H1 (cell line): ENCODE measurements around the gene SELENOV. TPM values are rescaled to one million over a fixed set of nuclear protein-coding genes. Genes with fewer than 3 reads are reported as not detected.

ENCODE experiments used
- CTCF ChIA-PET: fragments of 300-600 bp; sonication (Branson Sonifier 250); formaldehyde crosslinking; loops from one replicate; lab custom pipeline; 2021; ENCODE audit not compliant: partially characterized antibody; lab: Charles Lee
- POLR2A ChIA-PET: fragments of 300-600 bp; sonication (Branson Sonifier 250); formaldehyde crosslinking; loops from one replicate; lab custom pipeline; 2021; ENCODE audit warnings: inconsistent platforms; ENCODE audit not compliant: partially characterized antibody; lab: Charles Lee
- DNase-seq, 2 experiments: peaks; one replicate each; pipeline versions ENCODE4 v3.0.0 to v3.0.0-alpha.2; 2010 to 2022; ENCODE audit warnings: low spot score in 2 of 2, low read depth in 1 of 2, mixed read lengths in 1 of 2
- FAIRE-seq: peaks from 2 replicates; lab custom pipeline; 2011; peaks lifted over from hg19 to GRCh38; lab: Jason Lieb, UNC
- H2AFZ ChIP-seq: 2 replicates; pipeline ENCODE4 v1.8.1; 2012; ENCODE audit warnings: low read length, inconsistent platforms
- H2AK5ac ChIP-seq: 2 replicates; pipeline ENCODE4 v1.6.1; 2013; ENCODE audit warnings: low read depth, low read length
- H2BK120ac ChIP-seq: replicated peaks from 2 replicates; pipeline ENCODE3; 2013; ENCODE audit warnings: low read depth, low read length, inconsistent platforms
- H2BK12ac ChIP-seq: 2 replicates; pipeline ENCODE4 v1.6.1; 2013; ENCODE audit warnings: low read depth, low read length
- H2BK15ac ChIP-seq: 2 replicates; pipeline ENCODE4 v1.6.1; 2013; ENCODE audit warnings: low read length
- H2BK20ac ChIP-seq: 2 replicates; pipeline ENCODE4 v1.6.1; 2013; ENCODE audit warnings: low read length
- H2BK5ac ChIP-seq: 2 replicates; pipeline ENCODE4 v1.6.1; 2013; ENCODE audit warnings: low read depth, low read length
- H3K14ac ChIP-seq: 2 replicates; pipeline ENCODE4 v1.6.1; 2013; ENCODE audit warnings: inconsistent platforms; ENCODE audit not compliant: insufficient read length
- H3K18ac ChIP-seq: 2 replicates; pipeline ENCODE4 v1.6.1; 2013; ENCODE audit warnings: low read length; ENCODE audit errors: extremely low read depth
- H3K23ac ChIP-seq: 2 replicates; pipeline ENCODE4 v1.6.1; 2013; ENCODE audit warnings: inconsistent platforms; ENCODE audit not compliant: insufficient read length
- H3K23me2 ChIP-seq: 2 replicates; pipeline ENCODE4 v1.6.1; 2013; ENCODE audit warnings: low read depth, low read length
- H3K27ac ChIP-seq: 2 replicates; pipeline ENCODE4 v1.6.1; 2011; ENCODE audit warnings: low read depth, low read length, inconsistent platforms
- H3K27me3 ChIP-seq, 4 experiments: replicated peaks in 1 of 4; 1 replicate in 1 of 4; 2 replicates in 3 of 4; pipeline versions ENCODE4 v1.6.1 to v1.8.1; 2011 to 2013; ENCODE audit warnings: low read length in 3 of 4, mild to moderate bottlenecking in 3 of 4, inconsistent platforms in 2 of 4, mixed read lengths in 2 of 4, moderate library complexity in 1 of 4; ENCODE audit not compliant: control insufficient read depth in 3 of 4, insufficient read depth in 3 of 4; ENCODE audit errors: extremely low read depth in 1 of 4
- H3K36me3 ChIP-seq, 4 experiments: 2 replicates each; pipeline versions ENCODE4 v1.6.1 to v1.8.1; 2011 to 2013; ENCODE audit warnings: mild to moderate bottlenecking in 4 of 4, low read length in 3 of 4, moderate library complexity in 2 of 4, control low read depth in 1 of 4, inconsistent platforms in 1 of 4; ENCODE audit not compliant: insufficient read depth in 4 of 4, control insufficient read depth in 2 of 4
- H3K4ac ChIP-seq: replicated peaks from 2 replicates; pipeline ENCODE3; 2013; ENCODE audit warnings: low read length, low read depth, mixed read lengths, inconsistent platforms; ENCODE audit not compliant: insufficient read length
- H3K4me1 ChIP-seq, 4 experiments: replicated peaks in 1 of 4; 1 replicate in 1 of 4; 2 replicates in 3 of 4; pipeline versions ENCODE4 v1.6.1 to v1.8.1; 2011 to 2013; ENCODE audit warnings: low read length in 3 of 4, inconsistent platforms in 2 of 4, mixed read lengths in 1 of 4; ENCODE audit not compliant: insufficient read depth in 4 of 4, control insufficient read depth in 3 of 4
- H3K4me2 ChIP-seq, 2 experiments: 2 replicates each; pipeline versions ENCODE4 v1.6.1 to v1.8.1; 2011 to 2013; ENCODE audit warnings: low read depth in 2 of 2, low read length in 2 of 2, control low read depth in 1 of 2, inconsistent platforms in 1 of 2, mild to moderate bottlenecking in 1 of 2; ENCODE audit not compliant: insufficient read depth in 1 of 2
- H3K4me3 ChIP-seq, 4 experiments: fragments of 200-600, 300-600 bp in 1 of 4; sonication (generic), shearing (Covaris generic), sonication (Bioruptor Twin) in 1 of 4; 2 replicates each; pipeline versions ENCODE4 v1.5.1 to v1.8.1; 2011 to 2016; ENCODE audit warnings: low read length in 4 of 4, low read depth in 3 of 4, control low read depth in 2 of 4, inconsistent platforms in 2 of 4, mild to moderate bottlenecking in 2 of 4, mixed read lengths in 1 of 4, moderate library complexity in 1 of 4; ENCODE audit not compliant: insufficient read depth in 2 of 4; ENCODE audit errors: extremely low read depth in 1 of 4
- H3K56ac ChIP-seq: replicated peaks from 2 replicates; pipeline ENCODE3; 2013; ENCODE audit warnings: low read depth, mild to moderate bottlenecking, mixed read lengths, low read length, inconsistent platforms; ENCODE audit not compliant: insufficient read length
- H3K79me1 ChIP-seq: 2 replicates; pipeline ENCODE4 v1.6.1; 2013; ENCODE audit warnings: low read depth, low read length, control low read depth
- H3K79me2 ChIP-seq, 2 experiments: 2 replicates each; pipeline versions ENCODE4 v1.6.1 to v1.8.1; 2012 to 2013; ENCODE audit warnings: low read length in 2 of 2, mild to moderate bottlenecking in 2 of 2, inconsistent platforms in 1 of 2; ENCODE audit not compliant: insufficient read depth in 2 of 2, control insufficient read depth in 1 of 2
- H3K9ac ChIP-seq, 4 experiments: replicated peaks in 1 of 4; 1 replicate in 1 of 4; 2 replicates in 3 of 4; pipeline versions ENCODE4 v1.6.1 to v1.8.1; 2011 to 2013; ENCODE audit warnings: low read depth in 3 of 4, low read length in 3 of 4, control low read depth in 2 of 4, mild to moderate bottlenecking in 2 of 4, moderate library complexity in 2 of 4, inconsistent platforms in 1 of 4; ENCODE audit errors: extremely low read depth in 1 of 4
- H3K9me3 ChIP-seq, 2 experiments: 2 replicates each; pipeline versions ENCODE4 v1.6.1 to v1.8.1; 2012 to 2013; ENCODE audit warnings: mild to moderate bottlenecking in 2 of 2, moderate library complexity in 2 of 2, control low read depth in 1 of 2, inconsistent platforms in 1 of 2, low read depth in 1 of 2, low read length in 1 of 2, mixed read lengths in 1 of 2; ENCODE audit not compliant: insufficient read depth in 2 of 2
- H4K20me1 ChIP-seq, 2 experiments: replicated peaks in 1 of 2; 2 replicates each; pipeline versions ENCODE3 to v1.8.1; 2011 to 2013; ENCODE audit warnings: inconsistent platforms in 2 of 2, low read length in 2 of 2, mild to moderate bottlenecking in 1 of 2; ENCODE audit not compliant: insufficient read depth in 2 of 2, control insufficient read depth in 1 of 2
- H4K5ac ChIP-seq: 2 replicates; pipeline ENCODE4 v1.6.1; 2013; ENCODE audit warnings: low read length, low read depth, mixed read lengths, inconsistent platforms; ENCODE audit not compliant: insufficient read length
- H4K8ac ChIP-seq: 2 replicates; pipeline ENCODE4 v1.8.0; 2013; ENCODE audit warnings: mild to moderate bottlenecking, moderate library complexity, low read length, inconsistent platforms; ENCODE audit not compliant: insufficient read depth; ENCODE audit errors: extremely low read depth
- H4K91ac ChIP-seq: replicated peaks from 2 replicates; pipeline ENCODE3; 2013; ENCODE audit warnings: low read length, mixed read lengths, inconsistent platforms; ENCODE audit not compliant: insufficient read length
- CEBPB ChIP-seq: IDR thresholded peaks from 2 replicates; pipeline ENCODE4 v1.6.1; 2012; ENCODE audit warnings: low read depth, low read length
- EZH2 ChIP-seq: fragments of 200-600 bp; sonication (generic); IDR thresholded peaks from 2 replicates; pipeline ENCODE4 v1.7.1; 2012; ENCODE audit warnings: low read depth, mild to moderate bottlenecking, moderate library complexity, low read length, inconsistent platforms; ENCODE audit not compliant: severe bottlenecking
- HDAC6 ChIP-seq: IDR thresholded peaks from one replicate; pipeline ENCODE4 v1.7.1; 2012; ENCODE audit warnings: low read depth, mild to moderate bottlenecking, inconsistent platforms, low read length, moderate library complexity
- RXRA ChIP-seq: IDR thresholded peaks from 2 replicates; pipeline ENCODE4 v1.6.1; 2011; ENCODE audit warnings: low read depth, mild to moderate bottlenecking, low read length, moderate library complexity; ENCODE audit not compliant: insufficient read depth
- SRF ChIP-seq: IDR thresholded peaks from 2 replicates; pipeline ENCODE4 v1.6.1; 2011; ENCODE audit warnings: mild to moderate bottlenecking, low read depth, low read length, moderate library complexity
- WGBS, 2 experiments: shearing (Covaris generic) in 1 of 2; methylation state at CpG; one replicate each; pipeline versions ENCODE4 v1.1.6 to v1.1.7; 2013 to 2015; ENCODE audit warnings: low lambda C conversion rate in 2 of 2, mixed read lengths in 2 of 2, inconsistent platforms in 1 of 2, low coverage in 1 of 2, missing lambda C conversion rate in 1 of 2; ENCODE audit not compliant: insufficient replicate concordance in 2 of 2, insufficient coverage in 1 of 2, insufficient read length in 1 of 2; ENCODE audit errors: extremely low coverage in 1 of 2, missing lambda C conversion rate in 1 of 2; 5-methylcytosine and 5-hydroxymethylcytosine counted together
- polyA plus RNA-seq, 7 experiments: library from polyadenylated mRNA; depleted of rRNA in 3 of 7; stranded (reverse) in 5 of 7; unstranded in 2 of 7; fragments of >200 nt in 5 of 7; fragments of 200-250 nt in 2 of 7; gene quantifications; 1 replicate in 5 of 7; 2 replicates in 1 of 7; 4 replicates in 1 of 7; pipeline versions ENCODE4 v1.2.1 to v1.2.3, GENCODE V29; 2011 to 2013; ENCODE audit warnings: missing spikeins in 2 of 7, mixed read lengths in 2 of 7
- total RNA-seq: library from RNA; stranded (reverse); fragmentation: NEBNext Ultra II Directional; extraction: Animal tissue kit (Norgen Biotek cat#: 25700); gene quantifications from 2 replicates; pipeline ENCODE4 v1.2.1, GENCODE V29; 2021

Gene SELENOV
- total and polyA plus RNA-seq, 2 of the 8 experiments (the other 6 are each of a cell fraction or from before 2014, with no cell fraction given) = 8.4 to 10.7 TPM

- Histone ChIP-seq H3K4me1 (peaks cover 0 to 8% (median 4%) of the 10 kb centered on the region in 4 experiments; a peak in 5 of 7 replicates), H3K56ac (no peak overlapping the region), H3K9ac (no peak overlapping the region), H3K79me2 (peaks cover 0 to 7% of the 10 kb centered on the region in 2 experiments; a peak in 3 of 4 replicates), H3K18ac (no peak overlapping the region), H3K14ac (no peak overlapping the region), H2BK12ac (no peak overlapping the region), H2BK20ac (no peak overlapping the region), H3K4me3 (no peak overlapping the region), H2AK5ac (no peak overlapping the region), H4K20me1 (peaks cover 2 to 6% of the 10 kb centered on the region in 2 experiments), H3K4ac (no peak overlapping the region), H3K23ac (no peak overlapping the region), H2BK5ac (no peak overlapping the region), H3K27ac (no peak overlapping the region), H4K5ac (no peak overlapping the region), H2AFZ (no peak overlapping the region), H2BK120ac (no peak overlapping the region), H3K9me3 (no peaks in the 10 kb centered on the region), H4K8ac (no peak overlapping the region), H3K4me2 (no peak overlapping the region), H3K79me1 (peaks cover 10% of the 10 kb centered on the region), H3K27me3 (no peaks in the 10 kb centered on the region), H3K36me3 (peaks cover 2 to 13% (median 3%) of the 10 kb centered on the region in 4 experiments; a peak in 3 of 8 replicates), H3K23me2 (peaks cover 5% of the 10 kb centered on the region; the same call in 1 of the 2 replicates), H4K91ac (no peak overlapping the region), H2BK15ac (no peak overlapping the region)
- FAIRE-seq (no peak), DNase-seq (no peak)
- ChIA-PET CTCF (interaction anchor here (1.3 to 10.7 kb wide), 2 partner anchors 9 to 18 kb away, joined by 3 to 101 read pairs; partner anchors contain the start of gene EID2B), POLR2A (interaction anchor here (0.6 to 2.2 kb wide), 4 partner anchors 9 to 545 kb away, joined by 3 to 6 read pairs (median 4); partner anchors contain the start of gene SUPT5H)
- TF ChIP-seq EZH2 = no peak
- TF ChIP-seq SRF = no peak
- TF ChIP-seq HDAC6 = no peak
- TF ChIP-seq CEBPB = no peak
- no peak for TF ChIP-seq RXRA
- 92% methylated on average over 8 of the region's 8 CpGs; no CpG with 5 or more reads in 1 of the 2 experiments for WGBS, 2 experiments
These were observed 5.9 kb downstream of the SELENOV start for GRCh38 chr19:39520541-39521484.
